Measurements from ENCODE around the gene SLC25A42. TPM values are rescaled to one million over a fixed set of nuclear protein-coding genes. Genes with fewer than 3 reads are reported as not detected.

The SLC25A42 gene
- polyA plus RNA-seq, 2 of the 4 experiments (the other 2 are of a cell fraction): 0.92 to 1.3 TPM

- FAIRE-seq (no peak), DNase-seq (ENCODE audit: low read depth in 1 of 2, low spot score in 1 of 2) (no peak), ATAC-seq (no peak)
- H3K4me1 ChIP-seq: no peaks in the 10 kb centered on the region
- H3K4me2 ChIP-seq: no peak overlapping the region
- no peak for TF ChIP-seq RFX5 (IDR thresholded peaks at IDR 0.05)
- no peak for TF ChIP-seq BHLHE40 (IDR thresholded peaks at IDR 0.05; ENCODE audit: low read depth, low read length)
- no peak for TF ChIP-seq ELK1 (IDR thresholded peaks at IDR 0.05; ENCODE audit: low read depth, low read length)
- TF ChIP-seq TFCP2L1 (CRISPR knock-in tag; IDR thresholded peaks at IDR 0.05): no peak
- TF ChIP-seq TP53 (CRISPR knock-in tag; IDR thresholded peaks at IDR 0.05): no peak
- TF ChIP-seq PHF8 (IDR thresholded peaks at IDR 0.05; ENCODE audit: borderline replicate concordance, low read depth): no peak
- TF ChIP-seq REST (IDR thresholded peaks at IDR 0.05): no peak
- TF ChIP-seq HOXA7 (CRISPR knock-in tag; IDR thresholded peaks at IDR 0.05): no peak
- no peak for TF ChIP-seq MAFK (IDR thresholded peaks at IDR 0.05; ENCODE audit: partially characterized antibody)
- no peak for TF ChIP-seq CBX8 (IDR thresholded peaks at IDR 0.05)
- TF ChIP-seq NR3C1 (IDR thresholded peaks at IDR 0.05): no peak
- no peak for TF ChIP-seq CEBPB (IDR thresholded peaks at IDR 0.05)
- TF ChIP-seq HOXB13 (CRISPR knock-in tag; IDR thresholded peaks at IDR 0.05; ENCODE audit: low read depth): no peak
- no peak for TF ChIP-seq ATOH8 (CRISPR knock-in tag; IDR thresholded peaks at IDR 0.05; ENCODE audit: low read depth)
- TF ChIP-seq HOXB5 (CRISPR knock-in tag; IDR thresholded peaks at IDR 0.05): no peak
- POLR2A ChIA-PET: no interaction called here
- CTCF ChIA-PET: no interaction called here
- no peak overlapping the region for H3K4me3 ChIP-seq
- WGBS (ENCODE audit: missing lambda C conversion rate): 90% methylated on average over 1 of the region's 1 CpG
- H3K9me3 ChIP-seq: no peaks in the 10 kb centered on the region
- H3K27ac ChIP-seq: no peak overlapping the region
Observed at GRCh38 chr19:19122902-19123301, 59.1 kb downstream of the SLC25A42 start.

- FAIRE-seq (no peak), DNase-seq (ENCODE audit: low read depth in 1 of 2, low spot score in 1 of 2) (no peak), ATAC-seq (no peak)
- H3K4me3 ChIP-seq: no peak overlapping the region
- H3K4me2 ChIP-seq: no peak overlapping the region
- no peaks in the 10 kb centered on the region for H3K9me3 ChIP-seq
- no peak for TF ChIP-seq HOXA7 (CRISPR knock-in tag; IDR thresholded peaks at IDR 0.05)
- no peaks in the 10 kb centered on the region for H3K4me1 ChIP-seq
- ChIA-PET POLR2A (no interaction called here), CTCF (interaction anchor here (1.0 kb wide), 1 partner anchor 13 kb away, joined by 3 read pairs; no protein-coding TSS in a partner anchor)
- no peak overlapping the region for H3K27ac ChIP-seq
Observed at GRCh38 chr19:19123386-19123785, 59.6 kb downstream of the SLC25A42 start.

GRCh38 chr19:19126102-19126501 lies 62.3 kb downstream of the SLC25A42 start:
- Histone ChIP-seq H3K27ac (no peak overlapping the region), H3K9me3 (no peaks in the 10 kb centered on the region), H3K4me1 (no peaks in the 10 kb centered on the region), H3K4me3 (no peak overlapping the region), H3K4me2 (no peak overlapping the region)
- 93% methylated on average over 6 of the region's 6 CpGs for WGBS (ENCODE audit: missing lambda C conversion rate)
- ChIA-PET POLR2A (no interaction called here), CTCF (no interaction called here)
- FAIRE-seq (no peak), DNase-seq (ENCODE audit: low read depth in 1 of 2, low spot score in 1 of 2) (no peak), ATAC-seq (no peak)
- TF ChIP-seq HOXB13 (CRISPR knock-in tag; IDR thresholded peaks at IDR 0.05; ENCODE audit: low read depth) (no peak), MAFK (IDR thresholded peaks at IDR 0.05; ENCODE audit: partially characterized antibody) (peak; percentile 81)

- no peak for TF ChIP-seq ZSCAN20 (CRISPR knock-in tag; IDR thresholded peaks at IDR 0.05)
- TF ChIP-seq HOXB5 (CRISPR knock-in tag; IDR thresholded peaks at IDR 0.05): no peak
- no peak for TF ChIP-seq HEYL (CRISPR knock-in tag; IDR thresholded peaks at IDR 0.05)
Observed at GRCh38 chr19:19131989-19132388, 68.2 kb downstream of the SLC25A42 start.

More at GRCh38 chr19:19131989-19132388, 68.2 kb downstream of the SLC25A42 start:
- FAIRE-seq (no peak), ATAC-seq (no peak), DNase-seq (ENCODE audit: low read depth in 1 of 2, low spot score in 1 of 2) (no peak)
- H3K9me3 ChIP-seq: peaks cover 7% of the 10 kb centered on the region; the same call in 2 of the 3 replicates
- ChIA-PET POLR2A (no interaction called here), CTCF (no interaction called here)
- 0 out of 3 replicates have a peak, but pooled peaks cover under 1% of the 10 kb centered on the region for H3K4me1 ChIP-seq
- no peak overlapping the region for H3K4me3 ChIP-seq
- H3K27ac ChIP-seq: no peak overlapping the region
- no peak overlapping the region for H3K4me2 ChIP-seq
- WGBS (ENCODE audit: missing lambda C conversion rate): 57% methylated on average over 3 of the region's 3 CpGs
